Endothelial cell of umbilical vein (primary cell): ENCODE results near the gene MAP4K2.

ENCODE experiments used
- EZH2 ChIP-seq: IDR thresholded peaks from 2 replicates; pipeline ENCODE4 v1.6.1; 2012; ENCODE audit warnings: borderline replicate concordance, low read depth, mild to moderate bottlenecking, moderate library complexity, low read length, inconsistent platforms; ENCODE audit not compliant: severe bottlenecking
- FOS ChIP-seq: IDR thresholded peaks from 2 replicates; pipeline ENCODE4 v1.6.1; 2011; ENCODE audit warnings: mild to moderate bottlenecking, low read length, moderate library complexity, borderline replicate concordance; ENCODE audit not compliant: insufficient read depth
- GATA2 ChIP-seq: IDR thresholded peaks from 2 replicates; pipeline ENCODE4 v1.7.0; 2011; ENCODE audit warnings: low read depth, mild to moderate bottlenecking, moderate library complexity, mixed read lengths, low read length; ENCODE audit not compliant: insufficient read length, insufficient read depth
- JUN ChIP-seq: IDR thresholded peaks from 2 replicates; pipeline ENCODE4 v1.6.1; 2011; ENCODE audit warnings: borderline replicate concordance, low read depth; ENCODE audit not compliant: insufficient read length, insufficient read depth
- MYC ChIP-seq: IDR thresholded peaks from one replicate; pipeline ENCODE4 v1.6.1; 2011; ENCODE audit warnings: mild to moderate bottlenecking, low read depth, low read length
- POLR2A ChIP-seq: IDR thresholded peaks from 2 replicates; pipeline ENCODE4 v1.6.1; 2012; ENCODE audit warnings: low read depth, mild to moderate bottlenecking, control low read depth, low read length
- POLR2AphosphoS5 ChIP-seq: IDR thresholded peaks from 2 replicates; pipeline ENCODE4 v1.6.1; 2012; ENCODE audit warnings: low read depth, mild to moderate bottlenecking, control low read depth, low read length, moderate library complexity; ENCODE audit not compliant: insufficient read depth
- TF ChIP-seq, protein P1 (sequence below), 2 donors: IDR thresholded peaks; 1 replicate in 1 of 2; 2 replicates in 1 of 2; pipeline ENCODE4 v1.5.1; 2011; ENCODE audit warnings: low read length in 2 of 2, mild to moderate bottlenecking in 2 of 2, moderate library complexity in 2 of 2, control low read depth in 1 of 2, inconsistent platforms in 1 of 2, low read depth in 1 of 2; ENCODE audit not compliant: insufficient read depth in 1 of 2; ENCODE audit errors: extremely low read depth in 1 of 2
- TF ChIP-seq, protein P2 (sequence below): IDR thresholded peaks from 2 replicates; pipeline ENCODE4 v1.6.1; 2011; ENCODE audit not compliant: insufficient read depth, insufficient read length

DNA sequence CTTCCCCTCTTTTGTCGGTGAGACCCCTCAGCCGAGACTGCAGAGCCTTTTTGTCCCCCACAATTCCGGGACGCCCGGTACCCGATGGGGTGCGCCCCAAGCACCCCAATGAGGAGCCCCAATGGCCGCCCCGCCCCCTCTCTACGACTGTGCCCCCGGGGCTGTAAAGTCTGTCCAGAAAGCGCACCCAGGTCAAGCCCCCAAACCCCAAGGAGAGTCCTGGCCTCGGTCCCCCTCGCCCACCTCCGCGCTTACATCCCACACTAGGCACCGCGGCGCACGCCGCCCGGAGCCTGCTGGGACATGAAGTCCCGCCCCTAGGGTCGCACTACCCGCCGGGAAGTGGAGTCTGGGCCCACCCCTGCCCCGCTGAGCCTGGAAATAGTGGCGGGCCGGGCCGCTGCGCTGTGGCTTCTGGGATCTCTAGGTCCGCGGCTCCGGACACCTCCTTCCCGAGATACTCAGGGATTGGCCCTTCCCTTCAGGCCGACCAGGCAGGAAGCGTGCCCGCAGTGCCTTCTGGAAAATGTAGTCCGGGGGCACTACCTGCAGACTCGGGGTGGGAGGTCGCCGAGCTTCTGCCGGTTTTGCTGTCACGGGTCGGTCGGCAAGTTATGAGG, 7.4 kb upstream of the MAP4K2 start, which contains the start of gene MEN1:
- TF ChIP-seq, protein P1, sequence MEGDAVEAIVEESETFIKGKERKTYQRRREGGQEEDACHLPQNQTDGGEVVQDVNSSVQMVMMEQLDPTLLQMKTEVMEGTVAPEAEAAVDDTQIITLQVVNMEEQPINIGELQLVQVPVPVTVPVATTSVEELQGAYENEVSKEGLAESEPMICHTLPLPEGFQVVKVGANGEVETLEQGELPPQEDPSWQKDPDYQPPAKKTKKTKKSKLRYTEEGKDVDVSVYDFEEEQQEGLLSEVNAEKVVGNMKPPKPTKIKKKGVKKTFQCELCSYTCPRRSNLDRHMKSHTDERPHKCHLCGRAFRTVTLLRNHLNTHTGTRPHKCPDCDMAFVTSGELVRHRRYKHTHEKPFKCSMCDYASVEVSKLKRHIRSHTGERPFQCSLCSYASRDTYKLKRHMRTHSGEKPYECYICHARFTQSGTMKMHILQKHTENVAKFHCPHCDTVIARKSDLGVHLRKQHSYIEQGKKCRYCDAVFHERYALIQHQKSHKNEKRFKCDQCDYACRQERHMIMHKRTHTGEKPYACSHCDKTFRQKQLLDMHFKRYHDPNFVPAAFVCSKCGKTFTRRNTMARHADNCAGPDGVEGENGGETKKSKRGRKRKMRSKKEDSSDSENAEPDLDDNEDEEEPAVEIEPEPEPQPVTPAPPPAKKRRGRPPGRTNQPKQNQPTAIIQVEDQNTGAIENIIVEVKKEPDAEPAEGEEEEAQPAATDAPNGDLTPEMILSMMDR (IDR thresholded peaks at IDR 0.05; ENCODE audit: extremely low read depth in 1 of 2, insufficient read depth in 1 of 2, low read depth in 1 of 2, low read length in 2 of 2) = no peak
- peak; percentile 87 for TF ChIP-seq POLR2A
- TF ChIP-seq POLR2AphosphoS5 = peak; percentile 80
- TF ChIP-seq EZH2 = no peak
- no peak for TF ChIP-seq GATA2
- TF ChIP-seq, protein P2, sequence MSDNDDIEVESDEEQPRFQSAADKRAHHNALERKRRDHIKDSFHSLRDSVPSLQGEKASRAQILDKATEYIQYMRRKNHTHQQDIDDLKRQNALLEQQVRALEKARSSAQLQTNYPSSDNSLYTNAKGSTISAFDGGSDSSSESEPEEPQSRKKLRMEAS = peak; percentile 38
- TF ChIP-seq JUN = no peak
- no peak for TF ChIP-seq MYC
- no peak for TF ChIP-seq FOS
